ENCODE data around the gene GPC3. TPM values are rescaled to one million over a fixed set of nuclear protein-coding genes. Genes with fewer than 3 reads are reported as not detected.
"Not testable (repeated sequence)": the region's sequence is repeated elsewhere in the genome, so short reads cannot be mapped to it uniquely, and the experiment has no call there.

Gene GPC3
- total RNA-seq, 1 donor from 2014 or later, result not detected

DNA sequence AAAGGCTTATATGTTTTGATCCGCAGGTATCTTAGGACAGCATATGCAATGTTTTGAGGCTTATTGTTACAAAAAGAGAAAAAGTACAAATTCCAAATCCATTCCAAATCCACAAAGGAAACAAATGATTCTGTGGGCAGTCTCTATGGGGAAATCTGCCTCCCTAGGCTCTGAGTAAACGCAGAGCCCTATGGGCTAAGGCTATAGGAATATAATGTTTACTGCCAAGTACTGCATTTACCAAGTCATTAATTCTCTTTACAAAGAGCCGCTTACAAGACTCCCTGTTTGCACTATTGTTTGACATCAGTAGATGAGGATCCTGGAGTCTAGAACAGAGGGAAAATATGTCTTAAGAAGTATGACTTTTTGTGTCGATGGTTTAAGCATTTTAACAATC, 357.7 kb downstream of the GPC3 start:
- no peak for DNase-seq (ENCODE audit: extremely low read depth, low read depth, low spot score)

DNA sequence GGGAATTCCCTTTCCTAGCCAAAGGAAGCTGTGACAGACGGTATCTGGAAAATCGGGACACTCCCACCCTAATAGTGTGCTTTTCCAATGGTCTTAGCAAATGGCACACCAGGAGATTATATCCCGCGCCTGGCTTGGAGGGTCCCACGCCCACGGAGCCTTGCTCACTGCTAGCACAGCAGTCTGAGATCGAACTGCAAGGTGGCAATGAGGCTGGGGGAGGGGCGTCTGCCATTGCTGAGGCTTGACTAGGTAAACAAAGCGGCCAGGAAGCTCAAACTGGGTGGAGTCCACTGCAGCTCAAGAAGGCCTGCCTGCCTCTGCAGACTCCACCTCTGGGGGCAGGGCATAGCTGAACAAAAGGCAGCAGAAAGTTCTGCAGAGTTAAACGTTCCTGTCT, 364.0 kb downstream of the GPC3 start:
- DNase-seq (ENCODE audit: extremely low read depth, low read depth, low spot score), result not testable (repeated sequence)

DNA sequence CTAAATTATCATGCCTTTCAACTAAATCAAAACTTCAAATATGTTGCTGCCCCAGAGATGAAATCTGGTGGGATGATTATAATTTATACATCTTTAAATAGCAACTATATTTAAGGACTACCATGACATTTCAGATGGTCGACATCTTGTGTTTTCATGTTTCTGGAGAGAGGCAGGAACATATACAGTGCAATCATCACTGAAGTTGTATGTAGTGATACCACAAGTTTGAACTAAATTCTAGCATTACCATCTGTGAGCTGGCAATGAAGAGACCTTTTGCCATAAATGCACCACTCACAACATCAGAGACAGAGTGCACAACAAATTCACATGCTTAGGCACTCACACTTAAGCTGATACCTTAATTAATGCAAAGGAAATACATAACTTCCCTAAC, 373.7 kb downstream of the GPC3 start:
- no peak for DNase-seq (ENCODE audit: extremely low read depth, low read depth, low spot score)

DNA sequence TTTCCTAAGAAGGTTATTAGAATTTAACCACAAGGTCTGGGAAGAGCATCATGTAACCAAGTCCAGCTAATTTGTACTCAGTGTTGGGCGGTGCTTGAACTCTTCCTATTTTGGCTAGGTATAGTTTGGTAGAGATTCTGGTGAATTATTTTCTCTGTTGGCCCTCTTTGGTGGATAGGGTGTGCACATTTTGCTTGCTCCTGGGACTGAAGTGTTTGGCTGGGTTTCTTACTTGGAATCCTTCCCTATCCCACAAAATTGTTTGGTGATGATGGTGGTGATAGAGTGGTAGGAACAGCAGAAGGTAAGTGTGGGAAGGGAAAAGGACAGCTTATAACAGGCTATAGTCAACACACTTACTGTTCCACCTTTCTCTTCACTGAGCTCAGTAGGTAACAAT, 375.3 kb downstream of the GPC3 start:
- DNase-seq (ENCODE audit: extremely low read depth, low read depth, low spot score), result no peak

DNA sequence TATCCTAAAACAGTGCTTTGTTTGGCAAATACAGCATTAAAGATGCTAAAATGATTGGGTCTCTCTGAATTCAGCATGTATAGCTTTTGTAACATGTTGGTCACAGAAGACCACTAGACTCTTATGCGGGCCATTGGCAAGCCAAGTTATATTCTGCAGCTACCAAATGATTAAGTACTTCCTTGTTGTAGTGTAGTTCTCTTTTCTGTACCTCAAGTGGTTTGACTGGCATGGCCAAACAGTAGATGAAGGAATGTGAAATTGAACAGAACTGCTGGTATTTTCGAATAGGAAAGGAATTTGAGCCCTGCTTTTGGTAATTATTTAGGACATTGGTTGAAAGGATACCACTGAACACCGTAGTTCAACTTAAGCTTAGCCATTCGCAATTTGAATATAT, 376.2 kb downstream of the GPC3 start:
- DNase-seq (ENCODE audit: extremely low read depth, low read depth, low spot score), result no peak

DNA sequence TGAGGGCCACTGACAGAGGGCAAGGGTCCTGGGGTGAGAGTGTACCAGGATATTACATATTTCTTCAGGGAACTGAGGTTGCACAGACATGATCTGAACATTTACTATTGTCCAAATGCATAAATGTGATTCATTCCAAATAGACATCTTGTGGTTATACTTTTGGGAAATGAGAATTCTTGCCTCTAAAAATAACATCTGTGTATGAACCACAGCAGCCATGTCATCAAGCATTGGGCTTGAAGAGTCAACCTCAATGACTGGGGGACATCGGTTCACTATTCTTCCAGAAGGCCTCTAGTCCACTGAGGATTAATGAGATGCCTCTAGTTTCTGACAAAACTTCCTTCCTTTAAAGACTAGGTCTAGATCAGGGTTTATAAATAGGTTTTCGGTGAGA, 377.0 kb downstream of the GPC3 start:
- DNase-seq (ENCODE audit: extremely low read depth, low read depth, low spot score), result no peak

DNA sequence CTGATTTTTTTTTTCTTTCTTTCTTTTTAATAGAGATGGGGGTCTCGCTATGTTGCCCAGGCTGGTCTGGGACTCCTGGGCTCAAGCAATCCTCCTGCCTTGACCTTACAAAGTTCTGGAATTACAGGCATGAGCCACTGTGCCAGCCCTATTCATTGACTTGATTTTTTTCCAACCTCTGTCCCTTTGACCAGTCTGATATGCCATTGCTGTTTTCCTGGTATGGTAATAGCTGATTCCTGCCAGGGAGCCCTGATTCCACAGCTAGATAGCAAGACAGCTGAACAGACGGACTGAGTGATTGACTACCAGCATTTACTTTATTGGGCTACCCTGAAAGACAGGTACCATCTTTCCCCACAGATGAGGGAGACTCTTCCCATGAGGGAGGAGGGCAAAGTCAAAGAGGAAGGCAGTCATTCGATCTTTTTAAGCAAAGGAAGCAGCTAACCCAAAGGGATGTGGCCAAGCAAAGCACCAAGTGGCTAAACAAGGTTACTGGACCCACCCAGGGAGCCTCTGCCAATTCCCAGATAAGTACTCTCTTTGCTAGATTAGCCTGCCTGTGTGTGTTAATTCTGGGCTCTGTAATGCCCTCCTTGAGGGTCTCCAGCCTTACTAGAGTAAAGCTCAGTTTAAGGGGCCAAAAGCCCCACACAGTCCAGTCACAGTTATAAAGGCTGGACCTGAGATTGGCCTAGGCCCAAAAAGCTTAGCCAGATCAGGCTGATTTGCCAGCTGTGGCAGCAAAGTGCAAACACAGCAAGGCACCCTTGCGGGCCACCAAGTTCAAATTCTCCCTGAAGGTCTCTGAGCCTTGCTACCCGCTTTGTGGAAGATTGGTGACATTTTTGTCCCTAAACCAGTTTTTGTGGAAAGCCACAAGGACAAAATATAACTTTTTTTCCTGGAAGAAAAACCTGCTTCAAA, 377.7 kb downstream of the GPC3 start:
- no peak for DNase-seq (ENCODE audit: extremely low read depth, low read depth, low spot score)

DNA sequence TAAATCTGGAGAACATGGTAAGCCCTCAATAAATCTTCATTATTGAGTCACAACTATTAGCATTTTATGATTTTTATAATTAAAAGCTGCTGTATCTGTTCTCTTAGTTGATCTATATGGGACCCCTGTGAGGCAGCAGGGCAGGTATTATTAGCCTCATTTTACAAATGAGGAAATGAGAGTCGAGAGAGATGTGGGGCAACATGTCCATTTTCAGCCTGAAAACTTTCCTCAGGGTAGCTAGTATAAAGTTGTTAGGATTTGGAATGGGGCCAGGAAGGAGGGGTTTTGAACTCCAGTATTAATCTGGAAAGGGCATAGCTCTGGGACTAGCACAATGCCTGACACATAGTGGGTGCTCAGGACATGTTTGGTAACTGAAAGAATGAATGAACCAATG, 378.4 kb downstream of the GPC3 start:
- no peak for DNase-seq (ENCODE audit: extremely low read depth, low read depth, low spot score)

DNA sequence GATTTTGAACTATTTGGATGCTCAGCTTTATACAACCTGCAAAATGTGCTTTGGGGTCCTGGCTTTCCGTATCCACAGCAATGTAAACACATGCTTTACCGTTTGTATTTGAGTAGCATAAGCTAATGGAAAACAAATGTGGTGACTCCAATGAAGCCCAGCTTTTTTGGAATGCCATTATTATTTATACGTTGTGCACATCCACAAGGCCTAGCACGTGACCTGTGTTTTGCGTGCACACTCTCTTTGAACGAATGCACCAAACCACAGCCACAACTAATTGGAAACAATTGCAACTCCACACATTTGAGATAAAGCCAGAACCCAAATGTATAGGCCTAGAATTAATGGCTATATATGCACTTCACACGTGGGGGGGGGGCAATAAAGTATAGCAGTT, 380.6 kb downstream of the GPC3 start:
- no peak for DNase-seq (ENCODE audit: extremely low read depth, low read depth, low spot score)

DNA sequence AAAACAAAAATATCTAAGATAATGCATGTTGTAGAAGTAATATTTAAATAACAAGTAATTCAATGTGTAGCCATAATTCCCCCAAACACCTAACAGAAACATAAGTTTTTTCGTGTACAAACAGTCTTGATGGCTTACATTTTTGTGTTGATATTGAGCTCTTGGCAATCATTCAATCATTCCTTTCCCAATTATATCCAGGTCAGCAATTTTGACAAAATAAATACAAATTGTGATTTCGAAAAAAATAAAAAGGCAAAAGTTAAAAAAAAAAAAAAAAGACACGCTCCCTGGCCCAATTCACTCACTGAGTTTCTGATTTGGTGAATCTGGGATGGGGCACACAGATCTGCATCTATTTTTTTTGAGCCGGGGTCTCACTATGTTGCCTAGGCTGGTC, 382.5 kb downstream of the GPC3 start:
- DNase-seq (ENCODE audit: extremely low read depth, low read depth, low spot score), result no peak

DNA sequence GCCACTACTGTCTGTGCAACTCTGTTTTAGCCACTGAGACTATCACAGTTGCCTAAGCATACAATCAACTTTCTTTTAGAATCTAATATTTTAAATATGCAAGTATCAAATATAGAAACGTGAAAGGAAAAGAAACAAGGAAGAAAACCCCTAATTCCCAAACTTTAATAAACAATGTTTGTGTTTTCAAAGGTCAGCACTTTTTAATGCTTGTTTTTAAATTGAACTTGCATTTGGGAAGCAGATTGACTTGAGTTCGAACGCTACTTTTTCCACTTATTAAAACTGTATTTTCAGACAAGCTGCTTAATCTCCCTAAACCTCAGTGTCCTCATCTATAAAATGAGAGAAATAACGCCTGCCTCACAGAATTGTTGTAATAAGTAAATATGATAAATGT, 384.3 kb downstream of the GPC3 start:
- DNase-seq (ENCODE audit: extremely low read depth, low read depth, low spot score), result no peak

DNA sequence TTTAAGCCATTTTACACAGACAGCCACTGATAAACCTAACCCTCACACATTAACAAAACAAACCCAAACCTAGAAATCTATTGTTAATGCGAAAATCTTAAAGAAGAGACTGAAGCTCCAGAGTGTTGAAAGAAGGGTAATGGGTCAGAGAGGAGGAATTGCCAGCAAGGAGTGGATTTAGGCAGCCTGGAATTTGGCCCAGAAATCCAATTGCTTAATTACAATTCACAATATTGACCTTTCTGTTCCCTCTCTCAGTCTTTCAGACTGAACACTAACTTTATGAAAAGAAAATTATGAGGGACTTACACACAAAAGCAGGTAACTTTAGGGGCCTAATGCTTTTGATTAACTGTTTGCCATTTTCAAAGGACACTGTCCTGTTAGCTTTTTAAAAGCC, 384.9 kb downstream of the GPC3 start:
- DNase-seq (ENCODE audit: extremely low read depth, low read depth, low spot score), result no peak

DNA sequence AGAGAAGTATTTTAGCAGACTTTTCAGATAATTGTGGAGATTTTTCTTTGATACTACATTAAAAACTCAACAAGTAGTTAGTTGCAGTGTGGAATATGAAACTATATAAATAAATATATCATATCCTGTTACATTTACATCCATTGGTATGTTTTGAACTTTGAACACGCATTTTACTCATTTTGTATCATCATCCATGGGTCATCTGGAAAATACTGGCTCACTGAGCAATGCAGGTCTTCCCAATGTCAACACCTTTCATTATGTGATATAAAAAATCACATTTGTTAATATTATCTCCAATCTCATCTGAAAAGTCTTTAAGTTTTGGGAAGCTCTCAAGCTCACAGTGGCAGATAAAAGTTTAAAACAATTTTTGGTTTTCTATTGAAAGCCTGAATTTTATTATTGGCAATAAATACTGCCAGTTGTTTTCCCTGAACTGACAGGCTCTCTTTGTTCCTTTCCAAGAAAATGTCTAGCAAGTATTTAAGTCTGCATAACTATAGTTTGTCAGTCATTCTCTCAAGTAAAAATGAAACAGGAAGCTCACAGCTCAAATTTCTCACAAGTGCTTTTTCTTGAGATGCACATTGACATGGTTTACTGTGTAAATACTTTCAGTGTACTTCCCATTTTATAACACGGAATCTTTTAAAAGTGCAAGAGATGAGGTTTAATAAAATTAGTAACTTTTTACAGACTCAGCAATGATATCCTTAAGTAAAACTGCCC, 386.6 kb downstream of the GPC3 start:
- DNase-seq (ENCODE audit: extremely low read depth, low read depth, low spot score), result no peak

DNA sequence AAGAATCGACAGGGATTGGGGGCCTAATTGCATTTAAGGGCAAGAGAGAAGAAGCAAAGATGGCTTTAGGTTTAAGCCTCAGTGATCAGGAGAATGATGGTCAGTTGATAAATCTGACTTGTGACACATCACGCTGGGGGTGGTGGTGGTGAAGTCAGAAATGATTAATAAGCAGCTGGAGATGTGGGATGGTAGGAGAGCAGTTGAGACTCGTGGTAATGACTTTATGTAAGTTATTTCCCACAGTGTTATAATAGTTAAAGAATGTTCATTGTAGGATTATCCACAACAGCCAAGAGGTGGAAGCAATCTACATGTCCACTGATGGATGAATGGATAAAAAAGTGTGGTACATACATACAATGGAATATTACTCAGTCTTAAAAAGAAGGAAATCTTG, 391.2 kb downstream of the GPC3 start:
- no peak for DNase-seq (ENCODE audit: extremely low read depth, low read depth, low spot score)

DNA sequence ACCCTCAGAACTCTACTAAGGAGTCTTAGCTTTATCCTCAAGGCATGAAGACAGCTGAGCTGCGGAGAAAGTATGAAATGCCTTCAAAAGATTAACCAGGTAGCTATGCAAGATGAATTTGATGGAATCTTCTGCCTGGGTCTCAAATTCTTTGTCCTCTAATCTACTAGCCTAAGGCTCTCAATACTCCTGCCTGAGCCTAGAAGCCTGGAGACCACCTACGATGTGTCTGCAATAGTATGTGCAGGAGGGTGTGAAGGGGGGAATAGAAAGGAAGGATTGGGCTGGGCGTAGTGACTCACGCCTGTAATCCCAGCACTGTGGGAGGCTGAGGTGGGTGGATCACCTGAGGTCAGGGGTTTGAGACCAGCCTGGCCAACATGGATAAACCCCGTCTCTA, 391.9 kb downstream of the GPC3 start:
- DNase-seq (ENCODE audit: extremely low read depth, low read depth, low spot score), result no peak

DNA sequence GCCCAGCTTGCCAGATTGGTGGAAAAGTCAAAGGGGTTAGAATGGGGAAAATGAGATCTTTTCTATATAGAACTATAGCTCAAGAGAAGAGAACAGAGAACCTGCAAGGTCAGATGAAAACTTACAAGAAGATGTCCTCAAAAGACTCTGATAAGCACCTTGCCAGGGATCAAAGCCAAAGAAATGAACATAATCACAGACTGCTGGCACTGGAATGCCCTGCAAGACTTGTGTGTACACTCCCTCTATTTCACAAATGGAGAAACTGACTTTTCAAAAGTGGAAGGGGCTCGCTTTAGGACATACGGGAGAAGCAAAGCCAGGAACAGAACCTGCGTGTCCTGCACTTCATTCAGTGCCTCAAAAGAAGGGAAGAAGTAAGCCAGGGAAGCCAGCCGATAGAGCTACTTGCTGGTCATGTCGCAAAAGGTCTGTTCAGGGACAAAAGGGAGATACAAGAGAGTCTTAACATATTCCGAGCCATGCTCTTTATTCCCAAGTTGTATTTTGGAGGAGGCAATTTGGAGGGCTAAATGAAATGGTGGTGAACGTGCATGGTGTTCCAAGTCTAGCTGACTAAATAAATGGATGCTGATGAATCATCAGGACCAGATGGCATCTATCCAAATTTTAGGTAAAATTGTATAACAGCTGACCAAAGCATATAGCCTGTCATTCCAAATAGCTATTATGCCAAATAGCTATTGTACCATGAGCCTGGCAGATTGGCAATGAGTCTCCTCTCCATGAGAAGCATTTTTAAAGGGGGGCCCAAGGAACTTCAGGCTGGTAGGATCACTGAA, 394.5 kb downstream of the GPC3 start:
- DNase-seq (ENCODE audit: extremely low read depth, low read depth, low spot score), result no peak

DNA sequence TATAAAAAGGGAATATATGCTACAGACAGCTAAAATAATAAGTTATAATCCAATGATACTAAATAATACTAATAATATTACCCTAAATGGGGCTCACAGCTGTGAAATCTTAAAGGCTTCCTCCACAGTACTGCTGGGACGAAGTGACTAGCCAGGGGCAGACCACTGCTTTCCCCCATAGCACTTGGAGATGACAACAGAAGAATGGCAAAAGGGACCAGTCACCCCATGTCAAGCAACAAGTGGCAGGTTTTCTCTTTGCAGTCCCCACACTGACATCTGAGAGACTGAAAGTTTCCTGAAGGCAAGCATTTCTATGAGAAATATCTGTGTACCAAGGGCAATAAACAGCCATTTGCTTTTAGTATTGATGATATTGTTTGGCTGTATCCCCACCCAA, 396.6 kb downstream of the GPC3 start:
- DNase-seq (ENCODE audit: extremely low read depth, low read depth, low spot score), result no peak

DNA sequence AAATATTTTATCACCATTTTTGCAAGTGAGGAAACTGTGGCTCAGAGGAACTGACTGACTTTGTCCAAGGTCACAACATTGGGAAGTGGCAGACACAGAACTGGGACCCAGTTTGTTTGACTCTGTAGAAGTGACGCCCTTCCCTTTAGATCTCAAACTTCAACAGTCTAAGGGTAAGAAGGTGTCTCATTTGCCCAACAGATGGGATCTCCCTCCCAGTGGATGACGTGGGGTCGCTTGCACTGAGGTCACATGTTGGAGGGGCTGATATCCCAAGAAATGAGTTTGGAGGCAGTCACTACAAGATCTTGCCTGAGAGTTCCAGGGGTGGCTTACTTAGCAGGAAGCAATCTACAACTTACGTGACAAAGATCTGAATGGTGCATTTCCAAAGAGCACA, 397.6 kb downstream of the GPC3 start:
- DNase-seq (ENCODE audit: extremely low read depth, low read depth, low spot score), result no peak

DNA sequence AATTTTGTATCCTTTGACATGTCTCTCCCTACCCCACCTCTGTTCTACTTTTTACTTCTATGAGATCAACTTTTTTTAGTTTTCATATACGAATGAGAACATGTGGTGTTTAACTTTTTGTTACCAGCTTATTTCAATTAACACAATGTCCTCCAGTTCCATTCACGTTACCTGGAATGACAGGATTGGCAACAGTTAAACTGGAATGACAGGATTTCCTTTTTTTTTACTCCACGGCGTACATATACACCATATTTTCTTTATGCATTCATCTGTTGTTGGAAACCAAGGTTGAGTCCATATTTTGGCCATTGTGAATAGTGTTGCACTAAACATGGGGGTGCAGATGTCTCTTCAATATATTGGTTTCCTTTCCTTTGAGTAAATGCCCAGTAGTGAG, 398.3 kb downstream of the GPC3 start:
- no peak for DNase-seq (ENCODE audit: extremely low read depth, low read depth, low spot score)

DNA sequence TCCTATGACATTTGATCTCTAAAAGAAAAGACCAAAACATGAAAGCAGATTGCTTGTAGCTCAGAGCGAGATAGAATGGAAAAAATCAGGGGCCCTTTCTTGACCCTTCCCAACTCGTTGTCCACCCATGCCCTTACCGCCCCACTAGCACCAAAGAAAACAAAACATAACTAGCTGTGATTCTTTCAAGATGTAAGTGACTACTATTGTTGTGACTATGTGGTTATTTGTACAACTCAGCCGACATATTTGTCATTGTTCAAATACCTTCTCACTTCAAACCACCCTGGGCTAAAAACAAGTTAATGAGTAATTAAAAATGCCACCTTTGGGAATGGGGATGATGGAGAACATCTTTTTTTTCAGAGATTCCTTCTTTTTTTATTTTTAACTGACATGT, 399.0 kb downstream of the GPC3 start:
- no peak for DNase-seq (ENCODE audit: extremely low read depth, low read depth, low spot score)

DNA sequence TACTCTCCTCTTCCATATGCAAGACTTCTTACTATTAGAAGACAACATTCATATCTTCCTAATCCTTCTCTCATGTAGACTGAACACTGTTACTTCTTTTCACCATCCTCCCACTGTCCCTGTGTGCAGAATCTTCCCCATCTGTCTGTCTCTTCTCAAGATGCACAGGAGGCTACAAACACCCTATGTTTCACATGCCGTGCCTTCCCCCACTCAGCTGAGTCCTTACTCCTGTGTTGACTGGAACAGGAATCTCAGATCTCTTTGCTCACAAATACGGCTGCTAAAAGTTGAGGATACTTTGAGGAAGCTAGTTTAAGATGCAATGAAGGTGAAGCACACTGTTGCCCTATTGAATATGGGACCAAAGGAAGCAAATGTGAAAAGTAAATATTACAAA, 401.6 kb downstream of the GPC3 start:
- DNase-seq (ENCODE audit: extremely low read depth, low read depth, low spot score), result no peak

Measured in glomerular endothelial cell (primary cell).